GM18867 (cell line): ENCODE data around the gene GOLIM4.

Experiments
- ATAC-seq: cut with Tn5 transposase; IDR thresholded peaks from one replicate; pipeline ENCODE4 v1.9.1; 2021; ENCODE audit warnings: mild to moderate bottlenecking, moderate library complexity; ENCODE audit not compliant: unreplicated experiment

Gene GOLIM4

GRCh38 chr3:168100777-168101492, 5.2 kb upstream of the GOLIM4 start:
- ATAC-seq, result no peak

DNA sequence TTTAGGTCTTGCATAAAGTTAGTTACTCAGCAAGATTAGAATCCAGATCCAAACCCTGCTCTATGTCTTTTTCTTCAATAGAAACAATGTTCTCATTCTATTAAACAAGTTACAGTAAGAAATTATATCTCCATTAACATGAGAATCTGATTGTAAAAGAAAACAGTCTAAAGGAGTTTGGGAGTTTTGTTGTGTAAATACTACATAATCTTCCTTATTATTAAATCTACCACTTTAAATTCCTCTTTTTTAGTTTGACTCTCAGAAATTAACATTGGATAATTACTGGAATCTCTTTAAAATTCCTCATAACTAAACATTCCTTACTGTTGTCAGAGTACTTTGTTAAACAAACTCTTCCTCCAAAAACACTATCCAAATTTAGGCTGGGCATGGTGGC, 1.7 kb upstream of the GOLIM4 start:
- no peak for ATAC-seq

DNA sequence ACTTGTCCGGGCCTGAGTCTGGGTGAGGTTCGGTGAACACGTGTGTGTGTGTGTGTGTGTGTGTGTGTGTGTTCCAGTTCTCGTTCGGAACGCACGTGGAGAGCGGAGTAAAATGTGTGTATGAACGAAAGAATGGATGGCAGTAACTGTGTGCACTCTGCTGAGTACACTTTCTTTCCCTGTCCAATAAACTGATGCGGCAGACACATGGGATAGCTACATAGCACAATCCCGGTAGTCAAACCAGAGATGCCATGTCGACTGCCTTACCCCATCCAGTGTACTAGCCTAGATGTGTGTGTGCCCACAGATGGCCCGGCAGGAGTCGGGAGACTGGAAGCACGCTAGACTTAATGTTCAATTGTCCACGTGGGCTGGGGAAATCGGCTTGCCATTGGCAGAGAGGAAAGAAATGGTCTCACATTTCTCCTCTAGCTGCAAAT, 507 bp upstream of the GOLIM4 start:
- peak; percentile 3 for ATAC-seq

DNA sequence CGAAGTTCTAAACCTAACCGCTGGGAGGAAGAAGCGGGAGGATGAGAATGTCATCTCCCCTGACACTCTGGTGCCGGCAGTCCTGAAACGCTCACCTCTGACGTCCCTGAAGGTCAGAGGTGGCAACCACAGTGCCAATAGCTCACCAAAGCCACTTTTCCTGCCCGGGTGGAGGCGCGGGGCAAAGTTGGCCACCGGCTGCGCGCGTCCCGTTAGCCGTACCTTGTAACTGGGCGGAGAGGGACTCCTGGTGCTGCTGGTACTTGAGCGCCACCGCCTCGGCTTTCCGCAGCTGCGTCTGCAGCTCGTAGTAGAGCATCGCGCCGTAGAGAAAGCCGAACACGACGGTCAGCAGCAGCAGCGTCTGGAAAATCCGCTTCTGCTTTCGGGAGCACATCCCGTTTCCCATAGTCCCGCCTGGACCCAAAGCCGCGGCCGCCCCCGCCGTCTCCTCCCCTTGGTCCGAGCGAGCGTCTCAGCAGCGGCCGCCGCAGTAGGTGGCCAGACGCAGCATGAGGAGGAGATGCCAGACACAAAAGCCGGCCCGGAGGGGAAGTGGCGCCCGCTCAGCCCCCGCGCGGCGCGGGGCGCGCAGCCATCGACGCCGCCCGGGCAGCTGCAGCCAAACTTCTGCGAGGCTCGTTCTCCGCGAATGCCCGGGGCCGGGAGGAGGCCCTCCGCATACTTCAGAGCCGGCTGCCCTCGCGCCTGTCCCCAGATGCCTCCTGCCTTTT, 680 bp downstream of the GOLIM4 start:
- ATAC-seq, result peak; percentile 46

- ATAC-seq, result no peak
Measured at GRCh38 chr3:168094580-168094876, 1.2 kb downstream of the GOLIM4 start.

DNA sequence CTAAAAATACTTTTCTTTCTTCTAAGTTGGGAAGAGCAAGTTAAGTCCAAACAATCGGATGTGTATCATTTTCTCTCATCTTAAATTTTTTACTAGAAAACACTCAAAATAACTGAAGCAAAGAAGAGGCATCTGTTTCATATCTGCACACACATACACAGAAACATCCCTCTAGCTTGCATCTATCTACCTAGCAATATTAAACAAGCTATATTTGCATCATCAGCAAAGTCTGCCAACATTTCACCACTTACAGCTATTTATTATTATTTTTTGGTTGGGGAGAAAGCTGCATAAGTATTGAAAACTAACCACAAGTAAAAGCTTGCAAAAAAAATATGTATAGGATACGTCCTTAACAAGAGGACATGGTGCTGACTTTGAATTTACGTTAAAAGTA, 1.9 kb downstream of the GOLIM4 start:
- no peak for ATAC-seq

DNA sequence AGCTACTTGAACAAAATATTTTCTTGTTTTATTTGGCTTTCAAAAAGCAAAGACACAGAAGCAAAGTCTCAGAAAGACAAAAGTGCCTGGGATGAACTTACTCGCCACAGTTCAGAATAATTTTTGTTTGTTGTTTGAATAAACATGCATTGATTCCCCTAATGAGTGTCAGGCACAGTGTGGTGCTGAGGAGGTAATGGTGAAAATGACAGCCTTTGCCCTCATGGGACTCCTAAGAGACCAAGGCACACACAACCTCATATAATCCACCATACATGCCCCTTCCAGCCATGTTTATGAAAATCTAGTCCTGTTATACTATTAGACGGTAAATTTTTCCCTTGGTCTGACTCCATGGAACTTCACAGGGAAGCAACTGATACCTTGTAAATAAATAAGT, 2.5 kb downstream of the GOLIM4 start:
- no peak for ATAC-seq

DNA sequence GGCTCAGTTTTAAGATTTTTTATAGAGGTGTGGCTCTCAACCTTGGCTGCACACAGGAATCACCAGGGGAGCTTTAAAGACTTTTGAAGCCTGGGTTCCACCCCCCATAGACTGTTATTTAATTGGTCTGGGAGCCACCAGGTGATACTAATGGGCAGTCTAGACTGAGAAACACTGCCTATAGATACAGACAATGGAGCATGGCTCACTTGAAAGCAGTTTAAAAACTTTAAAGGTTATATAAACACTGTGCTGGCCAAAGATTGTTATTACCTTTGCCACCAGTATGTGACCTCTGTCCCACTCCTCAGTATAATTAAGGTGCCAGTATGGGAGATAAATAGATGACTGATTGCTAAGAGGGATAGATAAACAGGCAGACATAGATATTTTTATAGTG, 3.8 kb downstream of the GOLIM4 start:
- no peak for ATAC-seq

GRCh38 chr3:168091302-168091858, 4.3 kb downstream of the GOLIM4 start:
- ATAC-seq, result no peak

- ATAC-seq, result no peak
Measured at GRCh38 chr3:168090306-168091085, 5.2 kb downstream of the GOLIM4 start.

DNA sequence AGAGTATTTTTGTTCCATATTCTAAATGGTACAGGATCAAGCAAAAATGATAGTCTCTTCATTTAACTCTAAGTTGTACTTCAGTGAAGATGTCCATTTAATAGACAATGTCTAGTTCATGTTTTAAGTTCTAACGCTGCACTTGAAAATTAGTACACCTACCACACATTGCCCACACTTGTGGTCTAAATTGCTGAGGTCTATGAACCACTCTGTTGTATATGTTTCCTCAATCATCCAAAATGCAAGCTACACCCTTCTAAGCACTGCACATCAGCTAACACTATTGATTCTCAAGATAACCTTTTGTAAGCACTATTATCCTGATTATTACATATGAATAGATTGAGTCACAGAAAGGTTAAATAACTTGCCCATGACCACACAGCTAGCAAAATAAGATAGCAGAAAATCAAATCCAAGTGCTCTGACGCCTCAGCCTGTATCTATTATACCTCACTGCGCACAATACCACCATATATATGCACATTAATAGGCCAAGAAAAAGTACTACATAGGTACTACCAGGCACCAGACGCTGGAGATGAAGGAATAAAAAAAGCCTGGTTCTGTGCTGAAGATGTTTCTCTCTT, 6.4 kb downstream of the GOLIM4 start:
- ATAC-seq, result no peak

DNA sequence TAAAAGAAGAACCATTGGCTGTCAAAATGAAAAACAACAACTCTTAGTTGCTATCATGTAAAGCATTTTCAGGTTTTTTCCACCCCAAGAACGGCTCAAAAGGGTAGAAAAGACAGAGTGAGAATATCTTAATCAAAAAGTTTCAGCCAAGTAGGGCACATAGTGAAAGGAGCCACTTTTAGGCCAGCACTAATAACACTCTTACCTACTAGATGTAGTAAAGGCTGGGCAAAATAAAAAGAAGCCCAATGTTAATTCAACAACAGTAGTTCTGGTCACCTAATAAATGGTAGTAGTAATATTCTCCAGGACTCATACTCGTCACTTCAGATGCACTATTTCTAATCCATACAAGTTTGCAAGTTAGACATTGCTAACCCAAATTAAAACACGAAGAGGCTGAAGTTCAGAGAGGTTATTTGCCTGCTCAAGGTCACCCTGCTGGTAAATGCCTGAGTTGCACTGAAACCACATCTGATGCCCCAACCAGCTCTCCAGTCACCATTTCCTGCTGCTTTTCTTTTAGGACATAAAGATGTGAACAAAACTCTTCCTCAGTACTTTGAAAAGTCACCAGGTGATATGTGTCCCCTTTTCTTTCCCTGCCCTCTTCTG, 7.5 kb downstream of the GOLIM4 start:
- peak; percentile 81 for ATAC-seq

GRCh38 chr3:168087539-168087938, 8.2 kb downstream of the GOLIM4 start:
- no peak for ATAC-seq

- ATAC-seq, result no peak
Measured at GRCh38 chr3:168086541-168087260, 9.0 kb downstream of the GOLIM4 start.

- ATAC-seq, result peak; percentile 69
Measured at GRCh38 chr3:168085491-168086119, 10.1 kb downstream of the GOLIM4 start.

- no peak for ATAC-seq
Measured at GRCh38 chr3:168083906-168084305, 11.8 kb downstream of the GOLIM4 start.

DNA sequence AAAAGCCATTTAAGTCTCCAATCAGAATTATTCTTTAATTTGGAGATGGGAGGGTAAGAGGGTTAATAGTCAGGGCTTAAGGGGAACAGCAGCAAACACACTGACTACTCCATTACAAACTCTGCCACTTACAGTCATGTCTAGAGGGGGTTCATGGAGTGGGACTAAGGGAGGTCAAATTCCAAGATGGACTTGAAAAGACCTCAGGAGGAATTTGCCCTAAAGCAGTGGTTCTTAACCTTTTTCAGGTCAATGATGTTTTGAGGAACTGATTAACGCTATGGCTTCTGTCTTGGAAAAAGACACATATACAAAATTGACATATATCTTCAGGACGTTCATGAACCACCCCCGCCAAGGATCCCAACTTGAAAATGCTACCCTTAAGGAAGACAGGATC, 13.9 kb downstream of the GOLIM4 start:
- no peak for ATAC-seq

- no peak for ATAC-seq
Measured at GRCh38 chr3:168081171-168081771, 14.5 kb downstream of the GOLIM4 start.

- no peak for ATAC-seq
Measured at GRCh38 chr3:168080499-168081170, 15.1 kb downstream of the GOLIM4 start.
